ENCODE data around the gene HP1BP3. TPM values are rescaled to one million over a fixed set of nuclear protein-coding genes. Genes with fewer than 3 reads are reported as not detected.

The HP1BP3 gene
- total RNA-seq, 1 donor from 2014 or later: 269 TPM

DNA sequence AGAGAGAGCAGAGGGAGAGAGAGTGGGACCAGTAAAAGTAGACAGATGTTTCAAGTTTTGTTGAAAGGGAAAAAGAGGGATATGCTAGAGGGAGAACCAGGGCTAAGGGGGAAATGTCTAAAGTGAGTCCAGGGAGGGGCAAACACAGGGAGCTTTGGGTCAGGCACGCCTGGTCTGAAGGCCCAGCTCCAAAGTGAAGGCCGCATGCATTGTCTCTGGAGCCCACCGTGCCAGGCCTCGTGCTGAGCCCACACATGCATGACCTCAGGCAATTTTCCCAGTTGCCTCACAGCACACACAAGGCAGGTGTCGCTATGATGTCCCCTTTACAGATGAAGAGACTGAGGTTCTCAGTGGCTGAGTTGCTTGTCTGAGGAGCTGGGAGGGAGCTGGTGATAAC is 85.3 kb downstream of the HP1BP3 start:
- no peaks in the 10 kb centered on the region for H3K36me3 Mint-ChIP-seq
- H3K9me3 Mint-ChIP-seq: no peaks in the 10 kb centered on the region
- TF ChIP-seq, protein P1, sequence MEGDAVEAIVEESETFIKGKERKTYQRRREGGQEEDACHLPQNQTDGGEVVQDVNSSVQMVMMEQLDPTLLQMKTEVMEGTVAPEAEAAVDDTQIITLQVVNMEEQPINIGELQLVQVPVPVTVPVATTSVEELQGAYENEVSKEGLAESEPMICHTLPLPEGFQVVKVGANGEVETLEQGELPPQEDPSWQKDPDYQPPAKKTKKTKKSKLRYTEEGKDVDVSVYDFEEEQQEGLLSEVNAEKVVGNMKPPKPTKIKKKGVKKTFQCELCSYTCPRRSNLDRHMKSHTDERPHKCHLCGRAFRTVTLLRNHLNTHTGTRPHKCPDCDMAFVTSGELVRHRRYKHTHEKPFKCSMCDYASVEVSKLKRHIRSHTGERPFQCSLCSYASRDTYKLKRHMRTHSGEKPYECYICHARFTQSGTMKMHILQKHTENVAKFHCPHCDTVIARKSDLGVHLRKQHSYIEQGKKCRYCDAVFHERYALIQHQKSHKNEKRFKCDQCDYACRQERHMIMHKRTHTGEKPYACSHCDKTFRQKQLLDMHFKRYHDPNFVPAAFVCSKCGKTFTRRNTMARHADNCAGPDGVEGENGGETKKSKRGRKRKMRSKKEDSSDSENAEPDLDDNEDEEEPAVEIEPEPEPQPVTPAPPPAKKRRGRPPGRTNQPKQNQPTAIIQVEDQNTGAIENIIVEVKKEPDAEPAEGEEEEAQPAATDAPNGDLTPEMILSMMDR (IDR thresholded peaks at IDR 0.05; ENCODE audit: unreplicated experiment): no peak
- no peak overlapping the region for H3K27ac Mint-ChIP-seq
- no peak overlapping the region for H3K4me3 Mint-ChIP-seq
- H3K27me3 Mint-ChIP-seq (ENCODE audit: low read depth): no peaks in the 10 kb centered on the region
- no peak for DNase-seq (ENCODE audit: low spot score in 2 of 2, unreplicated experiment in 2 of 2)
- peaks cover 10% of the 10 kb centered on the region for H3K4me1 Mint-ChIP-seq

DNA sequence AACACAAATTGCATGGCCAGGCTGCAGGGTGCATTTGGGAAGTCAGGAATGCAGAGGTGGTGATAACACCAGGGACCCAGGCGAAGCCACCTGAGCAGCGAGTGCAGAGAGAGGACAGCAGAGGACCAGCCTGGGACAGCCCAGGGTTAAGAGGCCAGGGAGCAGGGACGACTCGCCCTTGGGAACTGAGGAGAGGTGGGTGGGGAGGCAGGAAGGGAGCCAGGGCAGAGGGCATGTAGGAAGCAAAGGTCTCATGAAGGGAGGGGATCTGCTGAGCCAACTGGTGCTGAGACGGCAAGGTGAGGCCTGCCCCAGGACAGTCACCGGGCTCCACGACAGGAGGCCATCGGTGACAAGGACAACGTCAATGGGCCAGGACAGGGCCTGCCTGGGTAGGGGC is 85.7 kb downstream of the HP1BP3 start:
- peaks cover 11% of the 10 kb centered on the region for H3K4me1 Mint-ChIP-seq
- no peaks in the 10 kb centered on the region for H3K9me3 Mint-ChIP-seq
- H3K27me3 Mint-ChIP-seq (ENCODE audit: low read depth): no peaks in the 10 kb centered on the region
- TF ChIP-seq, protein P1 (IDR thresholded peaks at IDR 0.05; ENCODE audit: unreplicated experiment): no peak
- H3K36me3 Mint-ChIP-seq: no peaks in the 10 kb centered on the region
- DNase-seq (ENCODE audit: low spot score in 2 of 2, unreplicated experiment in 2 of 2): no peak
- no peak overlapping the region for H3K27ac Mint-ChIP-seq
- no peak overlapping the region for H3K4me3 Mint-ChIP-seq

DNA sequence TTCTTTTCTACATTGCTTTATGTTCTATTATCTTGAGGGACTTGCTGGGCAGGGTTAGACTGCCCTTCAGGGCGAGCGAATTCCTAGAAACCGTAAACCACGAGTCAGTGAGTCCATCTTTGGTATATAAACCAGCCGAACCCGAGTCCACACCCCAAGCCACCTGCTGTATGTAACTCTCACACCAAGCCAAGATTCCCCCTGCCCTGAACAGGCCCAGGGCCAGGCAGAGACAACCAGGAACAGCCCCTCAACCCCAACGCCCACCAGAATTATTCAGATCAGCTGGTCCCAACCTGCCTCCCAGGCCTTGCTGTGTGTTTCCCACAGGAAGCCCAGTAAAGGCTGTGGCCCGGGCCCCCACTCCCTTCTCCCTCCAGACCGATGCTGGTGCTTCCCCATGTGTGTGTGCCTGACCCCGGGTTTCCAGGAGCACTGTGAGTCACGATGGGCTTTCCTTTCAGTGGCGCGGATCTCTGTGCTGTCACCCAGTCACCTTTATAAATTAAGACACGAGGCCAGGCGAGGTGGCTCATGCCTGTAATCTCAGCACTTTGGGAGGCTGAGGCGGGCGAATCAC is 86.4 kb downstream of the HP1BP3 start:
- H3K4me1 Mint-ChIP-seq: peaks cover 13% of the 10 kb centered on the region
- TF ChIP-seq, protein P1 (IDR thresholded peaks at IDR 0.05; ENCODE audit: unreplicated experiment): no peak
- peaks cover 2% of the 10 kb centered on the region for H3K27me3 Mint-ChIP-seq (ENCODE audit: low read depth)
- H3K36me3 Mint-ChIP-seq: no peaks in the 10 kb centered on the region
- H3K27ac Mint-ChIP-seq: no peak overlapping the region
- no peak for DNase-seq (ENCODE audit: low spot score in 2 of 2, unreplicated experiment in 2 of 2)
- no peaks in the 10 kb centered on the region for H3K9me3 Mint-ChIP-seq
- no peak overlapping the region for H3K4me3 Mint-ChIP-seq

DNA sequence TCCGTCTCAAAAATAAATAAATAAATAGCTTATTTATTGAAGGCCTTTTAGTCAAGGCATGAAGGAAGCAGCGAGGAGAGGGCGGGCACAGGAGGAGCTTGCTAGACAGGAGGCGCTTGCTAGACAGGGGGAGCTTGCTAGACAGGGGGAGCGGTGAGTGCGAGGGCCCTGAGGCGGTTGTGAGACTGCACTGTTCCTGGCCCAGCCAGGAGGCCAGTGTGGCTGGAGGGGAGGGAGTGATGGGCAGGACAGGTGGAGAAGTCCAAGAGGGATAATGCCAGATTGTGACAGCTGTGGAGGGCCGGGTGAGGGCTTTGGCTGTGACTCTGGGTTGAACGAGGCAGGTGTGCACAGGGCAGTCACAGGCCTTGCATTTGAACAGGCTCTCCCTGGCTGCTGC is 87.5 kb downstream of the HP1BP3 start:
- no peak overlapping the region for H3K4me3 Mint-ChIP-seq
- no peak overlapping the region for H3K27ac Mint-ChIP-seq
- H3K27me3 Mint-ChIP-seq (ENCODE audit: low read depth): peaks cover 2% of the 10 kb centered on the region
- TF ChIP-seq, protein P1 (IDR thresholded peaks at IDR 0.05; ENCODE audit: unreplicated experiment): no peak
- H3K9me3 Mint-ChIP-seq: no peaks in the 10 kb centered on the region
- DNase-seq (ENCODE audit: low spot score in 2 of 2, unreplicated experiment in 2 of 2): no peak
- no peaks in the 10 kb centered on the region for H3K36me3 Mint-ChIP-seq
- peaks cover 13% of the 10 kb centered on the region for H3K4me1 Mint-ChIP-seq

DNA sequence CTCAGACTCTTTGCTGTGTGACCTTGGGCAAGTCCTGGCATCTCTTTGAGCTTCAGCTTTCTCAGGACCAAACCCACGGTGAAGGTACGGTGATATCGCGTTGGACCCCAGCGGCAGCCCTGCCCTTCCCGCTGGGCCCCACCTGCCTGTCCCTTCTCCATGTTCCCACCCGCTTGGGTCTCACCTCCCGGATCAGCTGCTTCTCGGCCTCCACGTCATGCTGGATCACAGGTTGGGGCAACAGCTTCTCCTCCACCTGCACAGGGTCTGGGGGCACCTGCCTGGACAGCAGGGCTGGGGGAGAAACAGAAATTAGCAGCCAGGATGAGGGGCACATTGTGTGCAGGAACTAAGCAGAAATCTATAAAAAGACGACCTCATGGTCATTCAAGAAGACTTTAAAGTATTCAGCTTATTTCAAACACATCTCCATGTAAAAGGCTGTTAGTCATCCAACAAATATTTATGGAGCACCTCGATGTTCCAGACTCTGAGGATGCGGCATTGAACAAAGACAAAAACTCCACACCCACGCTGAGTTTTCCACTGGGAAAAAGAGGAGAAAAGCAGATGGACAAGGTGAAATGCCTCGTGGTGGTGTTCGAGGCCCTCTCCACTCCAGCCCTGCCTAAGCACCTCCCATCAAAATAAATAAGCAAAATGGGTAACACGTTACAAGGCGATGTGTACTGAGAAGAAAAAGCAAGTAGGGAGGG is 88.8 kb downstream of the HP1BP3 start:
- peak overlapping the region; percentile 13 for H3K4me3 Mint-ChIP-seq
- H3K9me3 Mint-ChIP-seq: no peaks in the 10 kb centered on the region
- no peak for DNase-seq (ENCODE audit: low spot score in 2 of 2, unreplicated experiment in 2 of 2)
- no peaks in the 10 kb centered on the region for H3K36me3 Mint-ChIP-seq
- H3K27ac Mint-ChIP-seq: no peak overlapping the region
- H3K27me3 Mint-ChIP-seq (ENCODE audit: low read depth): peaks cover 2% of the 10 kb centered on the region
- peaks cover 13% of the 10 kb centered on the region for H3K4me1 Mint-ChIP-seq
- TF ChIP-seq, protein P1 (IDR thresholded peaks at IDR 0.05; ENCODE audit: unreplicated experiment): no peak
